GM18870 (cell line): ENCODE measurements around the gene DOCK9.

ENCODE experiments used
- ATAC-seq: cut with Tn5 transposase; IDR thresholded peaks from one replicate; pipeline ENCODE4 v1.9.1; 2021; ENCODE audit warnings: moderate library complexity; ENCODE audit not compliant: unreplicated experiment

Gene DOCK9

DNA sequence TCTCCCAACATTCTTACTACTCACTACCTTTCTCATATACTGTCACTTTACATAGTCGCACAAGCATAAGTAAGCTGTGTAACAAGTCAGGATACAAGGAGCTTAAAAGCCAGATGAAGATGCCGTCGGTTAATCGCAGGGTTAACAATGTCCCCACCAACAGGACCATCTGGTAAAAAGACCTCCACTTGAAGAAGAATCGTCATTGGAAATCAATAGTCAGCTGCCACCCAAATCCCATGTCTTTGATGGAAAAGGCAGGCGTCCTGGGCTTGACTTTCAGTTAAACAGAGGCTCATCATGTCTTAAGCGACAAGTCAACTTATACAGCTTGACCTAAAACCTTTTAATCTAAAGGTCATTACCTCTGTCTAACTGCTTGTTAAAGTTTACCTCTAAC is 27.2 kb downstream of the DOCK9 start:
- no peak for ATAC-seq

DNA sequence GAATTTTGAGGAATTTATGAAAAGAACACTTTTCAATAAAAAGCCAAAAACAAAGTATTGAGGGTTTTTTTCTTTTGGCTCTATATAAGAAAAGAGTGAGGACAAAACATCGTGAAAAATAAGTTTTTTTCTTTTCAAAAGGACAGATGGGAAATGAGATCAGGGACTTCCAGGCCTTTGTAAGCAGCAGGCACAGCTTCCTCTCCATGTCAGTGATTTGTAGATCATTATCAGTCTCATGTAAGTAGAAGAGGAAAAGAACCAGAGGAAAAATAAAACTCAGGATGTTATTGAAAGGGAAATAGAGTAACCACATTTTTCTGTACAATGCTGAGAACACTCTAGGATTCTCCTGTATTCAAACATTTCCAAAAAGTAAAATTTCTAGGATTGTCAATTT is 29.9 kb downstream of the DOCK9 start:
- no peak for ATAC-seq

DNA sequence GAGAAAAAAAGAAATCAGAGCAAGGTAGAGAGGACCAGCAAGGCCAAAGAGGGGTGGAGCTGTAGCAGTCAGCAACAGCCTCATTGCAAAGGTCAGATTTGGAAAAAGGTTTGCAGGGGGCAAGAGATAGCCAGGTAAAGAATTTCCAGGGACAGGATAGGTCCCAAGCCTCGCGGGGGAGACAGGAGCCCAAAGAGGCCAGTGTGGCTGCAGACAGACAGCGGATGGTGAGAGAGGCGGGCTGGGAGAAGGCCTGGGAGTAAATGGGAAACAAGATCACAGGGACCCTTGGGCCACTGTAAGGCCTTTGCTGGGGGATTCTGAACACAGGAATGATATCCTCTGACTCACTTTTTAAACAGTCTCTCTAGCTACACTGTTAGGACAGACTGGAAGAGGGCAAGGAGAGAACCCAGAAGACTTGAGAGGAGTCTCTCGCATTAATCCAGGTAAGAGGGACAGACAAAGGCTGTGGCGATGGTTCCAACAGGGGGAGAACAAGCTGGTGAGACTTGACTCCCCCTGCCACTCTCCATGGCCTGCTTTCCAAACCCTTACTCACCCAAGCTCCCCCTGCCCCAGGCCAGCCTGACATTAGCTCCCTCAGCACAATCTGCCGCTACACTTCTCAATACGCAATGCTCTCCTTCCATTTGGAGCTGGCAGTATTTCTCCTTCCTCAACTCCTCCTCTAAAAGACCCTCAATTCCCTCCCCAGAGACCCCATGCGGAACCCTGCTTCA is 31.8 kb downstream of the DOCK9 start:
- no peak for ATAC-seq

DNA sequence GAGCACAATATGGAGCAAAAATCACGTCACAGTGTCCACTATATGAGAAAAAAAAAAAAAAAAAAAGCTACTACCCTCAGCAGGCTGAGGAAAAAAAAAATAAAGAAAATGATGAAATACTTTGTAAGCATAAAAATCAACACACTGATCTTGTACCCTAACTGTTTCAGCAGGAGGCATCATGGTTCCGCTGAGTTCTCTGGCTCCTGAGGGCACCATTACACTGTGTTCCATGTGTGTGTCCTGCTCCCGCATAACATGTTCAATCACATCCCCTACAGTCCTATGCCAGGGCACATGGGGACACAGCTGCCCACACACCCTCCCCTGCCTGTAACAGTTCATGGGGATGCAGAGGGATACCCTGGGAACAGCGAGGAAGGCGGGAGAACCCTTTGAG is 33.5 kb downstream of the DOCK9 start:
- no peak for ATAC-seq

DNA sequence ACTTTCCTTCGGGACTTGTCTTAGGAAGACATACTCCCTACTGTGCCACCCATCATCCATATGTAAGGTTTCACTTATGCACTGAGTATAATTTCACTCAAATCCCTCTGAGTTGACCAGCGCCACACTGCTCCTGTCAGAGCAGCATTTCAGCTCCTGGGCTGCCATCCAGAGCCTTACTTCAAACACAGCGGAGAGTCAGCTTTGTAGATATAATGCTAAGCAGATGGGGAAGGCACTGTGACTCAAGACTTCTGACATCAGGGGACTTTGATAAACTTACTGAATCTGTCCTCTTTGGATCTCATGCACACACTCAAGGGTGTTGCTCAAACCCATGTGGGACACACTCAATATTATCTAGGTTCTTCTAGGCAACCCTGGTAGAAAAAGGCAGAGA is 34.9 kb downstream of the DOCK9 start:
- no peak for ATAC-seq

DNA sequence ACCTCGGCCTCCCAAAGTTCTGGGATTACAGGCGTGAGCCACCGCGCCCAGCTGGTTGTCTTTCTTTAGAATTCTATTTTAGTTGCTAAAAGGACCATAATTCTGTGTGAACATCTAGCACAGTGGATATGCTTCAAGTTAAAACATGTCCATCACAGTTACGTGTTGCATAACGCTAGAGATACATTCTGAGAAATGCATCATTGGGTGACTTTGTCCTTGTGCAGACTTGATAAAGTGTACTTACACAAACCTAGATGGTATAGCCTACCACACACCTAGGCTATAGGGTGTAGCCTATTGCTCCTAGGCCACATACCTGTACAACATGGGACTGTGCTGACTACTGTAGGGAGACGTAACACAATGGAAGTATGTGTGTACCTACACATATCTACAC is 35.4 kb downstream of the DOCK9 start:
- ATAC-seq, result no peak

DNA sequence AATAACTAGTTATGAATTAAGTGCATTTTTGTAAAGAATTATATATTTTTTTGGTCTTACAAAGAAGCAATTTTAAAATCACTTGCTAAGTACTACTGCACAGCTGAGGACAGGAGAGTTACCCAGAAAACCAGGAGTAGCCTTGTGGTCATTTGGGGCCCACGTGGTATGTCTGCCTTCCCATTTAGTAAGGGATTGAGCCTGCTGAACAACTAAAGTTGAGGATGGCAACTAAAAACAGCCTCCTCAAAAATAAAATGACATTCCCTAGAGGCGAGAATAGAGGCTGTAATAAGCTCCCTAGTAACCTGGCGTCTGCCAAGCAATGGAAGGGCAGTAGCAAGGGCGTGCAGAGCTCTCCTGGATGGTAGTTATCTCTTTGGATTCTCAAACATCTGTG is 36.3 kb downstream of the DOCK9 start:
- ATAC-seq, result no peak

DNA sequence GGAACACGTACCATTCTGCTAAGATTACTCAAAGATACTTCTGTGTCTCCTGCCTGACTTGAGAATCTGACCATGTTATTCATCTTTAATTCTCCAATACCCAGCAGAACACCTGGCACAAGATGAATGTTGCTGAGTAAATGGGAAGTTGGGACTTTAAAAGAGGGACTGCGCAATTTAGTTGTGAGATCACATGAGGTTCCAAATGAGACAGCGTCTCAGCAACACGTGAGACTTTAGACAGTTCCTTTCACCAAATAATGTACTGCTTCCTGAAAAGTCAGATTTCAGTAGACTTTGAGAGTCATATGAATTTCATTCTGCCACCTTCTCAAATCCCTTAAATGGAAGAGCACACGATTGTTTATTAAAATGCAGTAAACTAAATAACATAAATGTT is 36.7 kb downstream of the DOCK9 start:
- no peak for ATAC-seq

DNA sequence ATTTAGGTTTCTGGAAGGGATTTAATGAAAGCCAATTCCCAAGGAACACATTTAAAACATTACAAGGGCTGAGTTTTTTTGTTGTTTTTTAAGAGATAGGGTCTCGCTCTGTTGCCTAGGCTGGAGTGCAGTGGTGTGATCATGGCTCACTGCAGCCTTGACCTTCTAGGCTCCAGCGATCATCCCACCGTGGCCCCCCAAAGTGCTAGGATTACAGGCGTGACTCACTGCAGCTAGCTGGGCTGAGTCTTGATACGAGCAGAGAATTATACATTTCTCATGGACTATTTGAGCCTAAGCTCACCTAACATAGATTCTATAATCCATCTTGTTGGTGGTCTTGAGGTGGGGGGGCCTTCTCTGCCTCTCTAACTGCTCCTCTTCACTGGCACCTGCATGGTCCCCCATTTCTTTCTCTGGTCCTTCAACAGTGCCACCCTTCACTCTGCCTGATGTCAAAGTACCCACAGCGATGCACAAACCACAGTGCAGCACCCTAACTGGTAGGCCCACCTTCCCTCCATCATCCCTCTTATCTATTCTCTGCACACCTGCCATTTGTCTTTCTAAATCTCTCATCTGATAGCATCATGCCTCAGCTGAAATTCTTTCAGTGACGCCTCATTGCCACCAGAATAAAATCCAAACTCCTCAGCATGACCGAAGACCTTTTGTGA is 37.4 kb downstream of the DOCK9 start:
- no peak for ATAC-seq

DNA sequence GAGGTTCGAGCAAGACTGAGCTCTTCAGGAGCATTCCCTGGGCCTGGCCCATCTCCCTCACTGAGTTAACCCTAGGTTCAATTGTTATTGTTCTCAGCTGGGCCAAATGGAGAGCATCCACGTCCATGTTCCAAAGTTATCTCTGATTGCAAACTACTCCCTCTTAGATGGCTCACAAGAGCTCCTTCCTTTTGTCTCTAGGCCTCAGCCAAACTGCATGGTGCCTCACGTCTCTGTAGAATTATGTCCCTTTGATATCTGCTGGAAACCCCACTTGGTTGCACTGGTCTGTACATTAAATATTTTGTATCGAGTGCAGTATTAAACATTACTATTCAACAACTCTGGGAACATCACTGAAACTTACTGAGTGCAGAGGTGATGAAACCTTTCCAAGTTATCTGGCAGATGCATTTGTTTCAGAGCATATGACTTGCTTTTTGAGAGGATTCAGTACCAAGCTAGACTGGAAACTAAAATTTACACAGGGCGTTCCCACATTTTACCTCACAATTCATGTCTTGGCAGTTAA is 38.1 kb downstream of the DOCK9 start:
- no peak for ATAC-seq

DNA sequence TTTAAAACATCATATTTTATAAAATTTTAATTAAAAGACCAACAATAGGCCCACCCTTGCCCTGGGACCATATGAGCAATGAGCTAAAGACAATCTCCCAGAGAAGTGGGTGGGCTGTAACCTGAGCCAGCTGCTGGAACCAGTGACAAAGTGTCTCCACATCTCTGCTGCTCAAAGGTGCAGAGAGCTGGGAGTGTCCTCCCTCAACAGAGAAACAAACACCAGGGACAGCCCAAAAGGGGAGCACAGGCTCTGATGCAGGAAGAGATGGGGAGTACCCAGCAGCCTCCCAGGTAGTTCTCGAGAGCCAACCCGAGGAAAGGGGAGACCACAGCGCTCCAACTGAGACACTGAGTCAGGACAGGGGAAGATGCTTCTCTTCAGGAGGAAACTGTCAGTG is 39.1 kb downstream of the DOCK9 start:
- no peak for ATAC-seq

DNA sequence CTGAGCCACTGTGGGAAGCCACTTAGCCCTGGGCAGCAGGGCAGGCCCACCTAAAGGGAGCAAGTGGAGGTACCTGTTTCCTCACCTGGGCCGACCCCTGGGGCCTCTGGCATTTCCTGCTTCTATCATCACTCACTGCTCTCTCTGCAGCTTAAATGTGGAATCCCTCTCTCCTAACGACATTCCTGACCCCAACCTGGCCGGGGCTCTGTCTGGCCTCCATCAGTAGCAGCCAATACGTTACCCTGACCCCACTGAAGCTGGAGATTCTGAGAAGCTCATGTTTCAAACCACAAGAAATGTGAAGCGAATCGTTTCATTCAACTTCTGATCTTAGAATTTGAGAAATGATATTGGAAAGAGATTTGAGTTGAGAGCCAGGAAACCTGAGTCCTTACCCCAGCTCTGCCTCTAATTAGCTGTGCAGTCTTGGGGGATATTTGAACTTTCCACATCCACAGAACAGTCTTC is 39.9 kb downstream of the DOCK9 start:
- no peak for ATAC-seq

DNA sequence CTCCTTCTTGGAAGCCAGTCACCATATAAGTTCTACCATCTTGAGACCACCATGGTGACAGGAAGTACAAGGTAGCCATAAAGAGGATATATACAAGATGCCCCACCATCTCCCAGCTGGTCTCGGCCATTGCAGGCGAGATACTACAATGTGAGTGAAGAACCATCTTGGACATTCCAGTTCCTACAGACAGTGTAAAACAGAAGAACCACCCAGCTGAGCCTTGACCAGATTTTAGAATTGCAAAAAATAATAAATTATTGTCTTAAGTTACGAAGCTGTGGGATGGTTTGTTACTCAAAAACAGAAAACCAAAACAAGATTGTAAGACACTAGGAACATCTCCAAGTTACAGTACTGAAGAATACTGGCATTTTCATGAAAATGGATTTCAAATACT is 43.6 kb downstream of the DOCK9 start:
- ATAC-seq, result no peak

DNA sequence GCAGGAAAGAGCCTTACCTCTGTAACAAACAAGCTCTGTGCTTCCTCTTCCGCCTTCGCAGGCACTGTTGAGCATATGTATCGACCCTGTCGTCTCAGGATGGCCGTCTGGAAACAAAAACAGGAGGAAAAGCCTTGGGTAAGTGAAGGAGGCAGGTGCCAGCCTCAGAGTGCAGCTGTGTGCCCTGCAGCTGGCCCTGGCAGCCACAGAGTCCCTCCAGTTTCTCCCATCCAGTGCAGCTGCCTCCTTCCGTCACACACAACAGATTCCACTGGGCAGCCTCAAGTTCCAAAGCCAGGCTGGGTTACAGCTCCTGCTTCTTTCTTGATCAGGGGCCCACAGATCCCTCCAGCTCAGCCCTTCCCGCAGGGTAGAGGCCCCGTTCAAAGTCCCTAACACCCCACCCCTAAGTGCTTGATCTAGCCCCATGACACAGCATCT is 47.7 kb downstream of the DOCK9 start:
- ATAC-seq, result no peak

DNA sequence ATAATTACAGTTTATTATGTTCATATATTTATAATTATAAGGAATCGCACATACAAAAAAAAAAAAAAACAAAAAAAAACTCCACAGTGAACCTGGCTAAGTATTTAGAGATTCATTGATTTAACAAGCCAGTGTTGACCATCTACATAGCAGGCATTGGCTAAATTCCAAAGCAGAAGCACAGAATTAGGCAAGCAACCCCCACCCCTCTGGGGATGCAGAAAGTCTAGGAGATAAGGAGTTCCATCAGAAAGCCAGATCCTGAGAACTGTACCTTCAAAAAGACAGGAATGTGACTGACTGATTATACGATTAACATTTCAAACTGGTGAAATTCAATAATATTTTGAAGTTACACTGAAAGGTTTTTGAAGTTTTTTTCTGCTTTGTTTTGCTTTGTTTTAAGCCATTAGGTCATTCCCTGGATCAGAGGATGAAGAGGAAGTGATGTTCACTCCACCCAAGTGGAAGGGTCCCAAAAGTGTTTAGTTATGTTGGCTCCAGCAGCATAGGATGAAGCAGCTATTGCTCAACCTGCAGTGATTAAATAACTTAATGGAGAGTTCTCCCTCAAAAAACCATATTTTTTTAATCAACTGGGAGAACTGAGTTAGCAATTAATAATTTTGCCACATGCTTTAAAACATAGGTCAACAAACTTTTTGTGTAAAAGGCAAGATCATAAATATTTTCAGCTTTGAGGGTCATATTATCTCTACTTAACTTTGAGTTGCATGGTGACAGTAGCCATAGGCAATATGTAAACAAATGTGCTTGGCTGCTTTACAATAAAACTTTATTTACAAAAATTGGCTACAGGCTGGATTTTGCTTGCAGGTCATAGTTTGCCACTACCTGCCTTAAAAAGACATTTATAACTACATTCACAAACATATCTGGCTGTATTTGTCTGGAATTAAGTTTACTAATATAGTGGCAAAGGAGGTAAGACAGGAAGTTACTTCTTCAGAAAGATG is 49.6 kb downstream of the DOCK9 start:
- ATAC-seq, result no peak

DNA sequence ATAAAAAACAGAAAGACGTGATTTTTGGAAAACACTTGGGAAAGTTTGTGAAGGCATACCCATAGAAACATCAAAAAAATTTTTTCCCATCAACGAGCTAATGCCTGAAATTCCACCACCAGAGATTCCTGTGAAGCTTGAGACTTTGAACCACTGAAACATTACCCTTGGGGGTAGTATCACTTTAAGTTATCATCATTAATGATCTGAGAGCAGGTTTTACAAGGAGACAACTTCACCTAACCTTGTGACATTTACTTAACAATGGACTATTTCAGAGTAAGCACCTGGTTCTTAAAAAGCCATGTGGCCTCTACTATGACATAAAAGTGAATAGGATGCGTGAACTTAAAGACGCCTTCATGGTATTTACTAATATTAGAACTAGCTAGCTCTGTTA is 51.9 kb downstream of the DOCK9 start:
- no peak for ATAC-seq

DNA sequence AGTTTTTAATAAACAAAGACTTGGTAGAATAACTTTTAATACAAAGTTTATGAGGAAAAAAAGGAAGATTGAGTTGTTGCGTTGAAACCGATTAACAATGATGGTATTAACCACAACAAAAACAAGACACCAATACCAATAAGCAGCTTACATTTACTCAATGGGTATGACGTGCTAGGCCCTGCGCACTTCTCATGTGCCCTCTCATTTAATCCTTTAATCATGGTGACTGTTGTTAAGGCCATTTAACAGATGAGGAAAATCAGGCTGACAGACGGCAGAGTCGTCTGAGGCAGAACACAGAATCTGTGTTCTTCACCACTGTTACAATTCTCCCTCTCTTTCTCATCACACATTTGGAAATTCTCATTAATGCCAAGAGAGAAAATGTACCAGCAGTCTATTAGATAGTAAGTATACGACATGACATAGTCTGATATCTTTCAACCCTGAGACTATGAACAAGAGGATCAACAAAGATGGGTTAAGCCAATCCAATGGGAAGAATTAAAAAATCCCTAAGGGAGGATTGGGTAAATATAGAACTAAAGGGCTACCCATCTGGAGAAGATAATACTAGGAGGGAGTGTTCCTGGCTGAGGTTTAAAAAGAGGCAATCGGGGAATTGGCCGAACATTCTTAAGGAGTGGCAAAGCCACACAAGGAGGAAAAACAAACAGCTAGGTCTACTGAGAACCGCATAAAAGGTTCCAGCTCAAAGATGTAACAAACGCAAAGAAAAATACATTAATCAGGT is 54.0 kb downstream of the DOCK9 start:
- no peak for ATAC-seq

DNA sequence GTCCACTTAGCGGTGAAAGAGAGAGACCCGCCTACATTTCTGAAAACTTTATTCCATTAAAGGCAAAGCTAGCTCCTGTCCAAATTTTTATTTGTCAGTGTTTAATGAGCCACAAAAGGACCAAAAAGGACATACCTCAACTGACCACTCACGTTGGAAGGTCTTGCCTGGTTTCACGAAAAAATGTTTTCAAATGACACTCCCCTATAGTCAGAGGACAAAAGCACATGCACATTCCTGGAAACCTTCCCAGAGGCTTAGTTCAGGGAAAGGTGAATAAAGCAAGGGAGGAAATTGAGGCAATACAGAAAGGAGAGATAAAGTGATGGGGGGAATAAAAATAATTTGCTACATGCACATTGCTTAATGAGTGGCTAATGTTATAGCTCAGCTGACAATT is 55.6 kb downstream of the DOCK9 start:
- ATAC-seq, result no peak

DNA sequence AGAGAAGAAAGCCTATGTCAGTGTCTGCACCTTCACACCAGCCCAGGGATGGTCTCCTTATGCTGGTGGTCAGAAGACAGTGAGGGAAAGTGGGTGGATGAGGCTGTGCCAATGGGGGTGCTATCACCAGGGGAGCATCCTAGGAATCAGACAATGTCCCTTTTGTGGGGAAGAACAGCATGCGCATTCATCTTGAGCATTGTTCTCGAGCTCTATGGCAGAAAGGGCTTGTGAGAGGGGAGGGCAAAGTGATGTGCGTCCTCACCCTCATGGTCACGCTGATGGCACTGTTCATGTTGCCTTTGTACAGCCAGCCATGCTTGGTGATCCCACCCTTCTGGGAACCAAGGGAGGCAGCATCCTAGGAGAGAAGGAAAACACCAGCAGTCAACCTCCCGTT is 56.1 kb downstream of the DOCK9 start:
- no peak for ATAC-seq

DNA sequence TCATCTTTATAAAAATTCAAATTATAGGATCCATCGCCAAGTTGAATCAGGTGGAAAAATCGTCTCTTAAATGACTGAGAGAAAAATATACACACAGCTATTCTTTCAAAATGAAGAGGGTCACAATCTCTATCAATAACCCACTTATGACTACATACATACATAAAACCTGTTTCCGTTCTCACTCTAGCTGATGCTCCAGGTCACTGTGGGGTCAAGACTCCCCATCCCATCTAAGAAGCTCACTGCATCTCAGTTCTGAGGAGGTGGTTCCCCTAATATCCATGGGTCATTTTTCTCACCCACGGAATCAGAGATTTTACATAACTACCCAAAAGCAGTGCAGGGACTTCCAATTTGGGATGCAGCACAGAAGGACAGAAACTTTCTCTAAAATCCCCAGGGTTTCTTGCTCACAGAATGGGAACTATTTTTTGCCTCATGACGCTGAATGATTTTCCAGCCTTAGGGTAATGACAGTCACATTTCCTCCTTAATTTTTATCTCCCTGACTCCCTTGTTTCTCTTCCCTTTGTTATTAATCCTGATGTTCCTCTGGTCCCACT is 56.8 kb downstream of the DOCK9 start:
- no peak for ATAC-seq
